Neuronal stem cell (in vitro differentiated cells): ENCODE measurements around the gene TFRC.

Experiments
- DNase-seq: peaks from one replicate; pipeline ENCODE4 v3.0.0-alpha.2; 2013; ENCODE audit warnings: low spot score
- H2AFZ ChIP-seq: one replicate; pipeline ENCODE4 v1.6.1; 2013; ENCODE audit warnings: mild to moderate bottlenecking, low read length, inconsistent platforms
- H2AK5ac ChIP-seq: 2 replicates; pipeline ENCODE4 v1.6.1; 2013; ENCODE audit warnings: low read depth, mild to moderate bottlenecking, inconsistent platforms, low read length, moderate library complexity, mixed read lengths
- H2BK120ac ChIP-seq: 2 replicates; pipeline ENCODE4 v1.6.1; 2013; ENCODE audit warnings: low read depth, mild to moderate bottlenecking, inconsistent platforms, low read length, moderate library complexity, mixed read lengths
- H2BK12ac ChIP-seq: one replicate; pipeline ENCODE4 v1.6.1; 2013; ENCODE audit warnings: low read length, inconsistent platforms
- H2BK15ac ChIP-seq: 2 replicates; pipeline ENCODE4 v1.6.1; 2013; ENCODE audit warnings: mild to moderate bottlenecking, low read length, inconsistent platforms, mixed read lengths
- H2BK5ac ChIP-seq: one replicate; pipeline ENCODE4 v1.6.1; 2013; ENCODE audit warnings: inconsistent platforms, mild to moderate bottlenecking, low read length, moderate library complexity
- H3K14ac ChIP-seq: one replicate; pipeline ENCODE4 v1.6.1; 2013; ENCODE audit warnings: low read length, inconsistent platforms
- H3K18ac ChIP-seq: 2 replicates; pipeline ENCODE4 v1.6.1; 2013; ENCODE audit warnings: low read length, inconsistent platforms
- H3K23ac ChIP-seq: 2 replicates; pipeline ENCODE4 v1.6.1; 2013; ENCODE audit warnings: low read depth, mild to moderate bottlenecking, mixed read lengths, low read length, inconsistent platforms; ENCODE audit not compliant: poor library complexity
- H3K27ac ChIP-seq: replicated peaks from 3 replicates; pipeline ENCODE4 v1.5.1; 2013; ENCODE audit warnings: low read length, inconsistent platforms
- H3K27me3 ChIP-seq, 3 experiments: 2 replicates each; pipeline ENCODE4 v1.6.1; 2013; ENCODE audit warnings: low read length in 3 of 3, mild to moderate bottlenecking in 2 of 3, inconsistent platforms in 1 of 3, low read depth in 1 of 3, mixed read lengths in 1 of 3, moderate library complexity in 1 of 3; ENCODE audit not compliant: control insufficient read depth in 3 of 3, insufficient read depth in 3 of 3
- H3K36me3 ChIP-seq, 2 donors: replicated peaks in 1 of 2; 2 replicates each; pipeline ENCODE4 v1.6.1; 2013; ENCODE audit warnings: low read length in 2 of 2; ENCODE audit not compliant: control insufficient read depth in 2 of 2, insufficient read depth in 2 of 2
- H3K4ac ChIP-seq: 2 replicates; pipeline ENCODE4 v1.6.1; 2013; ENCODE audit warnings: inconsistent platforms, mild to moderate bottlenecking, low read length, moderate library complexity
- H3K4me1 ChIP-seq, 2 donors: 1 replicate in 1 of 2; 2 replicates in 1 of 2; pipeline ENCODE4 v1.6.1; 2013; ENCODE audit warnings: low read length in 2 of 2, low read depth in 1 of 2; ENCODE audit not compliant: control insufficient read depth in 2 of 2, insufficient read depth in 1 of 2
- H3K4me2 ChIP-seq: one replicate; pipeline ENCODE4 v1.6.1; 2013; ENCODE audit warnings: mild to moderate bottlenecking, low read length, inconsistent platforms; ENCODE audit not compliant: insufficient read depth, poor library complexity, severe bottlenecking
- H3K4me3 ChIP-seq, 2 donors: 2 replicates each; pipeline ENCODE4 v1.5.1; 2013; ENCODE audit warnings: low read length in 2 of 2, mild to moderate bottlenecking in 2 of 2, inconsistent platforms in 1 of 2, moderate library complexity in 1 of 2
- H3K79me1 ChIP-seq: one replicate; pipeline ENCODE4 v1.6.1; 2013; ENCODE audit warnings: low read depth, mild to moderate bottlenecking, inconsistent platforms, low read length, moderate library complexity
- H3K9ac ChIP-seq: one replicate; pipeline ENCODE4 v1.6.1; 2013; ENCODE audit warnings: mild to moderate bottlenecking, low read depth, low read length, inconsistent platforms; ENCODE audit not compliant: poor library complexity
- H3K9me3 ChIP-seq, 2 donors: replicated peaks in 1 of 2; 2 replicates each; pipeline versions ENCODE3 to v1.6.1; 2013; ENCODE audit warnings: low read length in 2 of 2, mild to moderate bottlenecking in 2 of 2, inconsistent platforms in 1 of 2, low read depth in 1 of 2, mixed read lengths in 1 of 2, moderate library complexity in 1 of 2; ENCODE audit not compliant: control insufficient read depth in 2 of 2, insufficient read depth in 1 of 2
- H4K8ac ChIP-seq: one replicate; pipeline ENCODE4 v1.6.1; 2013; ENCODE audit warnings: low read depth, mild to moderate bottlenecking, inconsistent platforms, low read length, moderate library complexity
- H4K91ac ChIP-seq: one replicate; pipeline ENCODE4 v1.6.1; 2013; ENCODE audit warnings: low read length, low read depth, mild to moderate bottlenecking, inconsistent platforms; ENCODE audit not compliant: poor library complexity
- WGBS, 2 donors: extraction: QIAGEN DNeasy Blood & Tissue Kit; methylation state at CpG; one replicate each; pipeline ENCODE4 v1.1.7; 2013; ENCODE audit warnings: missing lambda C conversion rate in 2 of 2, mixed read lengths in 1 of 2; ENCODE audit not compliant: insufficient read length in 2 of 2, insufficient replicate concordance in 1 of 2; ENCODE audit errors: extremely low coverage in 2 of 2; 5-methylcytosine and 5-hydroxymethylcytosine counted together

The TFRC gene

DNA sequence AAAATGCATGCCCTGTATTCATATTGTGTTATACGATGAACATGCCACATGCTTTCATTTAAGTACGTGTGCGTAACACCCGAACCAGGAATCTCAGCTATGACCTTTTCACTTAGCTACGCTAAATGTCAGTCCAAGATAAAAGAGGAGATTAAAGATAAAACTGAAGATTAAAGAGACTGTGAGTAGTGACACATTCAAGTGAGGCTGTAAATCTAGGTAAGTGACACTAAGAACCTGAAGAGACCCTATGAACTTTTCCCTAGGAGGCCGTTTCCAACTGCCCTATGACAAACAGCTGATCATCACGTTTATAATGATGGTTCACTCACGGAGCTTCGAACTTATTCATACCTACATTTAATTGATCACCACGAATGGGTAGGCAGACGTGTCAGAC is 32.2 kb downstream of the TFRC start:
- WGBS, 2 donors = no CpG with 5 or more reads among the region's 11 CpGs

DNA sequence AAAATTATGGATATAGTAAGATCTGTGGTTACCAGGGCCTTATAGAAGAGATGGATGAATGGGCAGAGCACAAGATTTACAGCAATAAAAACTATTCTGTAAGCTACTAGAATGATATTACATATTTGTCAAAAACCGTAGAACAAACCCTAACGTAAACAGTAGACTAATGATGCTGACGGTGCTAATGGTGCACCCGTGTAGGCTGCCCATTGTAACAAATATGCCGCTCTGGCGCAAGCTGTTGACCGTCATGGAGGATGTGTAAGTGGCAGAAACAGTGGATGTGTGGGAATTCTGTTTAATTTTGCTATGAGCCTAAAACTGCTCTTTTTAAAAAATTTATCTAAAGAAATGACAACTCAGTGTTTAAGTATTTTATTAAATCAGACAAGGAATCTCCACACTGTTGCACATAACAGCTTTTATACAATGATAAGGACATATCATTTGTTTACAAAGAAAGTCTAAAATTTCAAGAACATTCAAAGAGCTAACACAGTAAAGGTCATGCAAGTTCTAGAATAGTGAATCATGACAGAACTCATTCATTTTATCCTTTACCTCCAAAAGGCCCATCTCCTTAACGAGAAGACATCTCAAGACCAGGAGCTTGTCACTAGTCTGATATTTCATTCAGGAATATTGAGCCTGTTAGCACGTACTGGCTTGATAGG is 32.8 kb downstream of the TFRC start:
- Histone ChIP-seq H3K9ac (no peak overlapping the region), H3K4me2 (no peak overlapping the region), H3K4ac (no peak overlapping the region), H3K18ac (no peak overlapping the region), H3K9me3 (no peaks in the 10 kb centered on the region), H2BK120ac (no peak overlapping the region), H2AFZ (no peak overlapping the region), H3K79me1 (no peaks in the 10 kb centered on the region), H3K4me1 (no peaks in the 10 kb centered on the region), H3K23ac (no peak overlapping the region), H3K4me3 (no peak overlapping the region), H2BK15ac (no peak overlapping the region), H3K14ac (no peak overlapping the region), H4K8ac (no peak overlapping the region), H4K91ac (no peak overlapping the region), H3K36me3 (peaks cover 13 to 56% of the 10 kb centered on the region in 2 donors), H2BK12ac (no peak overlapping the region), H3K27ac (no peak overlapping the region), H2AK5ac (no peak overlapping the region), H3K27me3 (no peaks in the 10 kb centered on the region), H2BK5ac (no peak overlapping the region)
- no CpG with 5 or more reads among the region's 9 CpGs for WGBS, 2 donors
- no peak for DNase-seq

More for the DNA sequence above, 32.2 kb downstream of the TFRC start:
- Histone ChIP-seq H3K14ac (no peak overlapping the region), H2BK5ac (no peak overlapping the region), H3K27ac (no peak overlapping the region), H2AFZ (no peak overlapping the region), H3K9me3 (no peaks in the 10 kb centered on the region), H3K36me3 (peaks cover 15 to 62% of the 10 kb centered on the region in 2 donors), H3K9ac (no peak overlapping the region), H3K79me1 (no peaks in the 10 kb centered on the region), H4K91ac (no peak overlapping the region), H2BK120ac (no peak overlapping the region), H3K4me2 (no peak overlapping the region), H3K4ac (no peak overlapping the region), H2AK5ac (no peak overlapping the region), H2BK15ac (no peak overlapping the region), H3K23ac (no peak overlapping the region), H3K18ac (no peak overlapping the region), H2BK12ac (no peak overlapping the region), H3K4me3 (no peak overlapping the region), H3K4me1 (no peaks in the 10 kb centered on the region), H4K8ac (no peak overlapping the region), H3K27me3 (no peaks in the 10 kb centered on the region)
- DNase-seq = no peak

DNA sequence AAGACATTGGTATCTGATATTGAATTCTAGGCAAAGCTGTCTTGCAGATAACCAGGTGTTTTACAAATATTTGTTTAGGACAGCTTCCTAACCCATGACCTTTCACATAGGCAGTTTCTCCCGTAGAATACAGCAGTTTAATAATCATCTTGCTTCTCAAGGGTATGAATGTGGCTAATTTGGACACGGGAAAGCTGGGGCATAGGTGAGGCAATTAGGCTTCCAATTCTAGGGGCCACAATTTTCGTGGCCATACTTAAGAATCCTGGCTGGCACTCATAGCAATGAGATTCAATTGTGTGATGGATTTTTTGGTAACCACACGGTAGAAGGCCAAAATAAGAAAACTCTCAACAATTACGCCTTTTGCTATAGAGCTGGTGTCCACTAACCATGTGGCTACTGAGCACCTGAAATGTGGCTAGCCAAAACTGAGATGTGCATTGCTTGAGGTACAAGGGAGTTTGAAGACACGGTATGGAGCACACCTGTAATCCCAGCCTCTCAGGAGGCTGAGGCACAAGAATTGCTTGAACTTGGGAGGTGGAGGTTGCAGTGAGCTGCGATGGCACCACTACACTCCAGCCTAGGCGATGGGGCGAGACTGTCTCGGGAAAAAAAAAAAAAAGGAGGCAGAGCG is 34.4 kb downstream of the TFRC start:
- Histone ChIP-seq H3K9ac (no peak overlapping the region), H3K36me3 (peaks cover 9 to 41% of the 10 kb centered on the region in 2 donors), H4K91ac (no peak overlapping the region), H3K23ac (no peak overlapping the region), H3K27me3 (no peaks in the 10 kb centered on the region), H2AFZ (no peak overlapping the region), H3K27ac (no peak overlapping the region), H3K79me1 (no peaks in the 10 kb centered on the region), H2BK15ac (no peak overlapping the region), H4K8ac (no peak overlapping the region), H3K4me3 (no peak overlapping the region), H2BK12ac (no peak overlapping the region), H3K18ac (no peak overlapping the region), H2AK5ac (no peak overlapping the region), H3K4ac (no peak overlapping the region), H3K9me3 (no peaks in the 10 kb centered on the region), H2BK120ac (no peak overlapping the region), H3K4me2 (no peak overlapping the region), H3K4me1 (no peaks in the 10 kb centered on the region), H3K14ac (no peak overlapping the region), H2BK5ac (no peak overlapping the region)
- WGBS, 2 donors = no CpG with 5 or more reads among the region's 11 CpGs
- no peak for DNase-seq

- no peak for DNase-seq
- no peak overlapping the region for H3K27ac ChIP-seq
- no peaks in the 10 kb centered on the region for H3K4me1 ChIP-seq
- H4K91ac ChIP-seq = no peak overlapping the region
- no peak overlapping the region for H3K4me2 ChIP-seq
- H4K8ac ChIP-seq = no peak overlapping the region
- H3K14ac ChIP-seq = no peak overlapping the region
- peak overlapping the region; percentile 60 for H3K9ac ChIP-seq
- H2AFZ ChIP-seq = no peak overlapping the region
- no peaks in the 10 kb centered on the region for H3K27me3 ChIP-seq
- no peak overlapping the region for H2BK12ac ChIP-seq
- no peak overlapping the region for H3K4ac ChIP-seq
- H2AK5ac ChIP-seq = no peak overlapping the region
- H3K23ac ChIP-seq = no peak overlapping the region
- no peaks in the 10 kb centered on the region for H3K79me1 ChIP-seq
- no peak overlapping the region for H2BK15ac ChIP-seq
- H3K36me3 ChIP-seq = peaks cover under 1 to 13% of the 10 kb centered on the region in 2 donors
- H3K18ac ChIP-seq = no peak overlapping the region
- no peaks in the 10 kb centered on the region for H3K9me3 ChIP-seq
- no peak overlapping the region for H2BK120ac ChIP-seq
- WGBS, 2 donors = no CpG with 5 or more reads among the region's 27 CpGs
- no peak overlapping the region for H2BK5ac ChIP-seq
- no peak overlapping the region for H3K4me3 ChIP-seq
Measured at GRCh38 chr3:196044513-196044912, 37.4 kb downstream of the TFRC start.
